Transverse colon (tissue), 4 donors: ENCODE results near the gene GSG1L.

ENCODE experiments used
- EP300 ChIP-seq: sonication (generic); formaldehyde crosslinking; IDR thresholded peaks from one replicate; pipeline ENCODE4 v1.6.1; 2017; ENCODE audit warnings: antibody characterized with exemption, low read depth
- POLR2A ChIP-seq: fragments of 450-650 bp; IDR thresholded peaks from one replicate; pipeline ENCODE4 v1.6.1; 2016; ENCODE audit warnings: antibody characterized with exemption, mild to moderate bottlenecking, moderate library complexity
- POLR2AphosphoS5 ChIP-seq, 3 donors: sonication (generic); formaldehyde crosslinking; IDR thresholded peaks; one replicate each; pipeline ENCODE4 v1.6.1; 2016; ENCODE audit warnings: antibody characterized with exemption in 3 of 3
- TF ChIP-seq, protein P1 (sequence below), 5 experiments: fragments of 200-600 bp in 3 of 5; fragments of 450-650 bp in 2 of 5; sonication (generic) in 3 of 5; IDR thresholded peaks; 1 replicate in 2 of 5; 2 replicates in 3 of 5; pipeline ENCODE4 v1.5.1; 2016 to 2017; ENCODE audit warnings: antibody characterized with exemption in 5 of 5, inconsistent platforms in 3 of 5, mild to moderate bottlenecking in 2 of 5, moderate library complexity in 1 of 5

DNA sequence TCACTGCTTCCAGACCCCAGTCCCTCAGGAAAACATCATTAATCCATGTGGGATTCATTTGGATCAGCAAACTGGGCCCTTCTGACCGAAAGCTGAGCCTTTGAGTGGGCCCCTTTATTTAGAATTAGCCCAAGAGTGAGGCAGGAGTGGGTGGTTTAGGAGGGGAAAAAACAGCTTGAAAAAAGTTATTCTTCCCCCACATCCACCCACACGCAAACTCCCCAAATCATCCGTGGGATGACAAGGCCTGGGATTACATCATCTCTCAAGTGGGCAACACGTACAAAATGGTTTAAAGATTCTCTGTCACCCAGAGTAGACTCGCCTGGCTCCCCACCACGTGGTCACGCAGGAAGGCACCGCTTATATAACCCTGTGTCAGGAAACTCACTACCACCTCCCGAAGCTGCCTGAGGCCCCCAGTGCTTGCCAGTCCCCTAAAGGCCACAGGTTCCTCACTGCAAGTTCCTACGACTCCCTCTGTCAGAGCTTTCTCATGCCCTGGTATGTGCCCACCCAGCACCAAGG lies 27.6 kb downstream of the GSG1L start:
- TF ChIP-seq, protein P1, sequence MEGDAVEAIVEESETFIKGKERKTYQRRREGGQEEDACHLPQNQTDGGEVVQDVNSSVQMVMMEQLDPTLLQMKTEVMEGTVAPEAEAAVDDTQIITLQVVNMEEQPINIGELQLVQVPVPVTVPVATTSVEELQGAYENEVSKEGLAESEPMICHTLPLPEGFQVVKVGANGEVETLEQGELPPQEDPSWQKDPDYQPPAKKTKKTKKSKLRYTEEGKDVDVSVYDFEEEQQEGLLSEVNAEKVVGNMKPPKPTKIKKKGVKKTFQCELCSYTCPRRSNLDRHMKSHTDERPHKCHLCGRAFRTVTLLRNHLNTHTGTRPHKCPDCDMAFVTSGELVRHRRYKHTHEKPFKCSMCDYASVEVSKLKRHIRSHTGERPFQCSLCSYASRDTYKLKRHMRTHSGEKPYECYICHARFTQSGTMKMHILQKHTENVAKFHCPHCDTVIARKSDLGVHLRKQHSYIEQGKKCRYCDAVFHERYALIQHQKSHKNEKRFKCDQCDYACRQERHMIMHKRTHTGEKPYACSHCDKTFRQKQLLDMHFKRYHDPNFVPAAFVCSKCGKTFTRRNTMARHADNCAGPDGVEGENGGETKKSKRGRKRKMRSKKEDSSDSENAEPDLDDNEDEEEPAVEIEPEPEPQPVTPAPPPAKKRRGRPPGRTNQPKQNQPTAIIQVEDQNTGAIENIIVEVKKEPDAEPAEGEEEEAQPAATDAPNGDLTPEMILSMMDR (IDR thresholded peaks at IDR 0.05), result no peak
- no peak for TF ChIP-seq POLR2AphosphoS5 (IDR thresholded peaks at IDR 0.05)
- no peak for TF ChIP-seq POLR2A
- TF ChIP-seq EP300, result no peak
